Measurements from ENCODE around the gene HMGCLL1. TPM values are rescaled to one million over a fixed set of nuclear protein-coding genes. Genes with fewer than 3 reads are reported as not detected.

Gene HMGCLL1
- total RNA-seq, 1 experiment from 2014 or later: 0.39 TPM

GRCh38 chr6:55560290-55560885 is 18.6 kb downstream of the HMGCLL1 start:
- H3K4me2 ChIP-seq: no peak overlapping the region
- H4K20me1 ChIP-seq (ENCODE audit: insufficient read depth): no peaks in the 10 kb centered on the region
- H3K27ac ChIP-seq: no peak overlapping the region
- TF ChIP-seq EZH2 (IDR thresholded peaks at IDR 0.05; ENCODE audit: low read depth) (no peak), CTCF (conservative IDR thresholded peaks at IDR 0.05) (no peak)
- no peaks in the 10 kb centered on the region for H3K9me3 ChIP-seq (ENCODE audit: insufficient read depth, low read depth)
- no peaks in the 10 kb centered on the region for H3K4me1 ChIP-seq (replicated peaks; ENCODE audit: insufficient read depth)
- intact Hi-C loops (cut with micrococcal nuclease; ENCODE audit: unreplicated experiment): no loop called here
- ChIA-PET POLR2A (ENCODE audit: unreplicated experiment) (no interaction called here), CTCF (no interaction called here)
- no peaks in the 10 kb centered on the region for H3K79me2 ChIP-seq (ENCODE audit: low read depth)
- H3K36me3 ChIP-seq (ENCODE audit: low read depth): no peaks in the 10 kb centered on the region
- peaks cover 11% of the 10 kb centered on the region; the same call in 1 of the 2 replicates for H3K27me3 ChIP-seq (ENCODE audit: insufficient read depth, low read depth)
- no peaks in the 10 kb centered on the region for H3F3A ChIP-seq (ENCODE audit: insufficient read depth, low read depth)
- no peaks in the 10 kb centered on the region for H3K9me2 ChIP-seq (ENCODE audit: insufficient read depth)
- DNase-seq: no peak
- no peak overlapping the region for H3K4me3 ChIP-seq
- H2AFZ ChIP-seq: no peak overlapping the region
- BruUV-seq (replicated peaks): no TSS peak

- Histone ChIP-seq H3F3A (ENCODE audit: insufficient read depth, low read depth) (no peaks in the 10 kb centered on the region), H3K4me1 (replicated peaks; ENCODE audit: insufficient read depth) (no peaks in the 10 kb centered on the region), H2AFZ (no peak overlapping the region), H3K9me3 (ENCODE audit: insufficient read depth, low read depth) (no peaks in the 10 kb centered on the region), H3K4me2 (no peak overlapping the region), H3K79me2 (ENCODE audit: low read depth) (no peaks in the 10 kb centered on the region), H3K4me3 (no peak overlapping the region), H3K36me3 (ENCODE audit: low read depth) (no peaks in the 10 kb centered on the region), H4K20me1 (ENCODE audit: insufficient read depth) (no peaks in the 10 kb centered on the region), H3K27me3 (ENCODE audit: insufficient read depth, low read depth) (peaks cover 11% of the 10 kb centered on the region; the same call in 1 of the 2 replicates), H3K27ac (no peak overlapping the region), H3K9me2 (ENCODE audit: insufficient read depth) (no peaks in the 10 kb centered on the region)
- ChIA-PET POLR2A (ENCODE audit: unreplicated experiment) (no interaction called here), CTCF (no interaction called here)
- no peak for TF ChIP-seq EZH2 (IDR thresholded peaks at IDR 0.05; ENCODE audit: low read depth)
- no peak for TF ChIP-seq CTCF (conservative IDR thresholded peaks at IDR 0.05)
- DNase-seq: no peak
- BruUV-seq (replicated peaks): no TSS peak
- intact Hi-C loops (cut with micrococcal nuclease; ENCODE audit: unreplicated experiment): no loop called here
These were observed 21.8 kb downstream of the HMGCLL1 start for GRCh38 chr6:55557146-55557545.

GRCh38 chr6:55545791-55546190 is 33.2 kb downstream of the HMGCLL1 start:
- H3K36me3 ChIP-seq (ENCODE audit: low read depth): no peaks in the 10 kb centered on the region
- DNase-seq: no peak
- intact Hi-C loops (cut with micrococcal nuclease; ENCODE audit: unreplicated experiment): no loop called here
- no peaks in the 10 kb centered on the region for H3K9me2 ChIP-seq (ENCODE audit: insufficient read depth)
- H2AFZ ChIP-seq: no peak overlapping the region
- no peaks in the 10 kb centered on the region for H3K79me2 ChIP-seq (ENCODE audit: low read depth)
- ChIA-PET CTCF (no interaction called here), POLR2A (ENCODE audit: unreplicated experiment) (no interaction called here)
- BruUV-seq (replicated peaks): no TSS peak
- no peaks in the 10 kb centered on the region for H4K20me1 ChIP-seq (ENCODE audit: insufficient read depth)
- H3K4me2 ChIP-seq: no peak overlapping the region
- no peaks in the 10 kb centered on the region for H3K27me3 ChIP-seq (ENCODE audit: insufficient read depth, low read depth)
- no peaks in the 10 kb centered on the region for H3K4me1 ChIP-seq (replicated peaks; ENCODE audit: insufficient read depth)
- TF ChIP-seq CTCF (conservative IDR thresholded peaks at IDR 0.05) (no peak), EZH2 (IDR thresholded peaks at IDR 0.05; ENCODE audit: low read depth) (no peak)
- H3K9me3 ChIP-seq (ENCODE audit: insufficient read depth, low read depth): no peaks in the 10 kb centered on the region; the same call in 1 of the 2 replicates
- no peak overlapping the region for H3K4me3 ChIP-seq
- no peak overlapping the region for H3K27ac ChIP-seq
- H3F3A ChIP-seq (ENCODE audit: insufficient read depth, low read depth): no peaks in the 10 kb centered on the region

Measured in PC-9 (cell line).